GM18502 (cell line): ENCODE data around the gene GAB2.
"Not testable (repeated sequence)": the region's sequence is repeated elsewhere in the genome, so short reads cannot be mapped to it uniquely, and the experiment has no call there.

ENCODE experiments used
- ATAC-seq: cut with Tn5 transposase; IDR thresholded peaks from one replicate; pipeline ENCODE4 v1.9.1; 2021; ENCODE audit warnings: mild to moderate bottlenecking; ENCODE audit not compliant: unreplicated experiment, poor library complexity

GAB2 gene

GRCh38 chr11:78417175-78417887 lies at the start of gene GAB2:
Gene GAB2, minus strand, starts transcription at chr11:78417820. Its CDS starts 100 bp downstream, at chr11:78417720.
- ATAC-seq = peak; percentile 19

- ATAC-seq = no peak
Measured at GRCh38 chr11:78467370-78467769, 49.8 kb upstream of the GAB2 start.

DNA sequence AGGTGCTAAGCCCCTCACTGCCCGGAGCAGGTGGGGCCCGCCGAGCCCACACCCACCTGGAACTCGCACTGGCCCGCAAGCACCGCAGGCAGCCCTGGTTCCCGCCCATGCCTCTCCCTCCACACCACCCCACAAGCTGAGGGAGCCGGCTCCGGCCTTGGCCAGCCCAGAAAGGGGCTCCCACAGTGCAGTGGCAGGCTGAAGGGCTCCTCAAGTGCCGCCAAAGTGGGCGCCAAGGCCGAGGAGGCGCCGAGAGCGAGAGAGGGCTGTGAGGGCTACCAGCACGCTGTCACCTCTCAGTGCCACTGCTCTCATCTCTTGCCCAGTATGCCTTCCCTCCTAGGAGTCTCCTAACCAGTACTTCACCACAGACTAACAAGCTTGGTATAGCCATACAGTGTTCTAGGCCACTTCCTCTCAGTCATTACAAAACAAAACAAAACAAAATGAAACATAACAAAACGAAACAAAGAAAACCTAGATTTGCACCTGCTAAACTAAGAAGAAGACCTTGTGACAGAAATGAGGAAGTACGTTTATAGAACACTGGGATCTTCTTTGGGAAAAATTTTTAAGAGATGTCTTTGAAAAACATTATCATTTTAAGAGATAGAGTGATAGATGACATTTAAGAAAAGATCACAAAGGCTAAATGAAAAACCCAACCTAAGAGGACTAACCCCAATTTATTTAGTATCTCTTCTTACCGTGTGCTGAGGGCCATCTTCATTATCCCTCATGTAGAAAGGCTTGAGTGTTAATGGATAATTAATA lies 47.7 kb upstream of the GAB2 start:
- ATAC-seq = peak; percentile 98

DNA sequence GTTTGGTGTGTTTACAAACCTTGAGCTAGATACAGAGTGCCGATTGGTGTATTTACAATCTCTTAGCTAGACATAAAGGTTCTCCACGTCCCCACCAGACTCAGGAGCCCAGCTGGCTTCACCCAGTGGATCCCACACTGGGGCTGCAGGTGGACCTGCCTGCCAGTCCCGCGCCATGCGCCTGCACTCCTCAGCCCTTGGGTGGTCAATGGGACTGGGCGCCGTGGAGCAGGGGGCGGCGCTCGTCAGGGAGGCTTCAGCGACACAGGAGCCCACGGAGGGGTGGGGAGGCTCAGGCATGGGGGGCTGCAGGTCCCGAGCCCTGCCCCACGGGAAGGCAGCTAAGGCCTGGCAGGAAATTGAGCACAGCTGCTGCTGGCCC lies 47.2 kb upstream of the GAB2 start:
- ATAC-seq = not testable (repeated sequence)

DNA sequence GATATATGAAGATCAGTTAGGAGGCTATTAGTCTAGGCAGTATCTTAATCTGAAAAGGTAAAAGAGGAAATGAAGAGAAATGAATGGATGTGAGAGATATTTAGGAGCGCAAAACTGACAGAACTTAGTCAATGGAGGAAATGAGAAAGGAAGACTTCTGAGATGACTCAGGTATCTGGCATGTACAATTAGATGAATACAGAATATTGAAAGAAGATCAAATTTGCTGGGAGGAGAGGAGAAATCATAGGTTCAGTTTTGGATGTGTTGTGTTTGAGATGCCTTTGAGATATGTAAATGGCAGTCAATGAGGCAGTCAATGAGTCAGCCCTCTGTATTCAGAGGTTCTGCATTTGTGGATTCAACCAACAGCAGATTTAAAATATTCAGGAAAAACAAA lies 42.9 kb upstream of the GAB2 start:
- ATAC-seq = no peak

DNA sequence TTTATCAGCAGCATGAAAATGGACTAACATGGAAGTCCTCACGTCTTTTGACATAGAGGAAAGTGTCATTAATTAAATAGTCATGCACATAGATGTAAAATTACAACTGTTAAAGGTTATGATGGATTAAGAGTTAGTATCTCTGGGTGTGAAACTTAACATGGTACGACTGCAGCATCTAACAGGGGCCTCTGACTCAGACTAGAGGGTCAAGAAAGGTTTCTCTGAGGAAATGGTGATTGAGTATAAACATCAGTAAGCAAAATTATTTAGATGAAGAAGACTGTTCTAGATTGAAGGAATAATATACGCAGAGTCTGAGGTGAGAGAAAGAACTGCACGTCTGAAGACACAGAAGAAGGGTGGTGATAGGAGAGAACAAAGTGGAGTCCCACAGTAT lies 42.1 kb upstream of the GAB2 start:
- ATAC-seq = no peak

DNA sequence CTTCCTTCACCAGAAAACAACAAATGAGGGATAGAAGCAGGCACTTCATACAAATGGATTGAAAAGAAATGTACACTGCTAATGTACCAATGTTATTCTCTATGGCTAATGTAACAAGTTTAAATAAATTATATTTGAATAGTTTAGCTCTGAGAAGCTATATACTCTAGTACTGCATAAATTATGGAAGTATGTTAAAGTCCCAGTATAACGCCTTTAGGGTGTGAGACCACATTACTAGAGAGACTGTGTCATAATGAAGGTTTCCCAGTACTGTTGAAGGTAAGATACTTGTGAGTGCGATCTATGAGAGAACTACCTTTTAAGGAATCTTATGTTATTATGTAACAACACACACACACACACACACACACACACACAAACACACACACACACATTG lies 39.8 kb upstream of the GAB2 start:
- no peak for ATAC-seq

GRCh38 chr11:78453140-78453935 lies 35.7 kb upstream of the GAB2 start:
- ATAC-seq = peak; percentile 63

- ATAC-seq = no peak
Measured at GRCh38 chr11:78451371-78452150, 33.9 kb upstream of the GAB2 start.

DNA sequence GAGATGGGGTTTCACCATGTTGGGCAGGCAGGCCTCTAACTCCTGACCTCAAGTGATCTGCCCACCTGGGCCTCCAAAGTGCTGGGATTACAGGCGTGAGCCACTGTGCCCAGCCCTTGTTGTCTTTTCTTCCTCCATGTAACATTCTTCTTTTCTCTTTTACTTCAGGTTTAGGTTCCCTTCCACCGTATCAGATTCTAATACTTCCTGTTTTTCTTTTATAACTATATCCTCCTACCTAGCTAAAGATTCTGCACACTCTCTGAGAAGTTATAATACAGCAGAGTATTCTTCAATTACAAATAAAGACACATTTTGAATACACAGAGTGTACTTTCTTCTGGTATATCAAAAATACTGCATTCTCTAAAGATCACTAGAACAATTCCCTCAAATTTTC lies 33.2 kb upstream of the GAB2 start:
- no peak for ATAC-seq

- no peak for ATAC-seq
Measured at GRCh38 chr11:78449866-78450265, 32.2 kb upstream of the GAB2 start.

- ATAC-seq = no peak
Measured at GRCh38 chr11:78446210-78446609, 28.6 kb upstream of the GAB2 start.

DNA sequence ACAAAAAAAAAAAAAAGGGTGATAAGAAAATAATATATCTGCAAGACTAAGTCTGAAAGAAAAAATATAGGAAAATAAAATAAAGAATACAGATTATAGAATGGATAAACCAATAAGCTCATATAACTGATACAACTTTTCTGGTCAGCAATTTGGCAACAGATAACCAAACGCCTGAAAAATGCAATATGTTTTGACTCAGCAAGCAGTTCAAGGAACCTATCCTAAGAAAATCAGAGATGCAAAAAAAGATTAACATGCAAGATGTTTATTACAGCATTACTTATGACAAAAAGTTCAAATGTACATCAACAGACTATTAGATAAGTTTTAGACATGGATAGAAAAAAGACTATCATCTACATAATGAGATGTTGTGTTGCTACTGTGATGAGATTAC lies 27.1 kb upstream of the GAB2 start:
- no peak for ATAC-seq

DNA sequence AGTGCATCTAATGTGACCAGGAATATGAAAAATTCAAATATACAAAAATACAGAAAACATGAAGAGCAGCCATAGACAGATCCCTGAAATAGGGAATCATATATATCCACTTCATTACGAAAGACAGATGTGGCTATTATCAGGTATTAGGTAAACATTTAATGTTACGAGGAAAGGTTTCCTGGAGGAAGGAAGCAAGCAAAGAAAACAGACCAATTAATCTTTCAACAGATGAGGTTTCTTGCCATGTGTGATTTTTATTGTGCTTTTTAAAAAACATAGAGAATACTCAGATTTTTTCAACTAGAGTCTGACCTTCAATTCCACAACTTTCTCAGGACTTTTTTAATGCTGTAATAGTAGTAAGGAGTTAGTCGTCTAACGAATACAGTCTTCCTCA lies 24.3 kb upstream of the GAB2 start:
- ATAC-seq = no peak

DNA sequence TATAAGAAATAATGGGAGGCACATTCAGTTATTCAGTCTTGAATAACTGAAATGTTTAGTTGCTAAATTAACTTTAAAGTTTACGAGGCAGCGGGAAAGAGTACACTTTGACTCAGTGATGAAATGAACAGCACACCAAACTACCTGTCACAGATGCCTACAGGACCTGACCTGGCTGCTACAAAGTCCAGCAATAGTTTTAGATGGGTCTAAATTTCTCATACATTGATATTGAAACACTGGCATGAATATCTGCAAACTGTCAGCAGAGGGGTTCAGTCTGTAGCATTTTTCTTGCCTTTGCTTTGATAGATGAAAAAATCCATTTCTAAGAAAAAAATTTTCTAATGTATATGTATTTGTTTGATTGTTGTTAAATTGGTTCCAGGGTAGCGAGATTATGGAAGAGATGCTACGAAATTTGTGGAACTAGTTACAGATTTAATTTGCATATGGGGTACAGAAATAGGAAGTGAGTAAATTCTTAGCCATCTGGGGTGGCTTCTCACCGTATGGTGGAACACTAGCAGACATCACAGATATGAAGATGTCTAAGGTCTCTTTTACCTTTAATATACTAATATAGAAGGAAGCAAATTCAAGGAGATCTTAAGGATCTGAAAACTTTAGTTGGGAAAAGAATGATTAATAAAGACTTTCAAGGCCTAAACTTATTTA lies 20.8 kb upstream of the GAB2 start:
- peak; percentile 93 for ATAC-seq

GRCh38 chr11:78432956-78433355 lies 15.3 kb upstream of the GAB2 start:
- ATAC-seq = no peak

DNA sequence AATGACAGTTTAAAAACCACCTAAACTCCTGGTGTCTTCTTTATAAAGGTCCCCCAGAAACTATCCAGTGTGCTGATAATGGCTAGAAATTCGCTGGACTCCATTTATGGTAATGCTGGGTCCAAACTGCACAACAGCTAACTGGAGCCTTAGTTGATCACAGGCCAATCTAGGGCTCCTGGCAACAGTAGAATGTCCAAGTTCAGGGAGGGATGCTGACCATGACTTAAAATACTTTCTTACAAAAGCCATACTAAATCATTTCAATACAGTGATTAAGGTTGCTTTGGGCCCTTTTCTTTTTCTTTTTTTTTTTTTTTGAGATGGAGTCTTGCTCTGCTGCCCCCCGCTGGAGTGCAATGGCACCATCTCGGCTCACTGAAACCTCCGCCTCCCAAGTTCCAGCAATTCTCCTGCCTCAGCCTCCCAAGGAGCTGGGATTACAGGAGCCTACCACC lies 14.5 kb upstream of the GAB2 start:
- no peak for ATAC-seq

- no peak for ATAC-seq
Measured at GRCh38 chr11:78429660-78430059, 12.0 kb upstream of the GAB2 start.

GRCh38 chr11:78429209-78429608 lies 11.6 kb upstream of the GAB2 start:
- ATAC-seq = no peak

DNA sequence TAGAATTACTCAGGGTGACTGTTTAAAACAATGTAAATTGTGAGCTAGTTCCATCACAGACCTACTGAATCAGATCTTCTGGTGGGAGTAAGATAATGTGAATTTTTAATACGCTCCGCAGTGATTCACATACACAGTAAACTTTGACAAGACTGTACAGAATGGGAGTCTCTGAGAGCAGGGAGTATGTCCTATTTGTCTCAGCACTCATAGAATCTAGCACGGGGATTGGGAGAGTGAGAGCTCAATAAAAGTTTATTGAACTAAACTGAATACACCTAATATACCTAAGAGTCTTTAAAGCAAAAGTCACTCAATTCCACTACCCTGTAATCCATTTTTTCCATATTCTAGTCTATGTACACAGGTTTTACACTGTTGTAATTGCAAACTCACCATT lies 11.2 kb upstream of the GAB2 start:
- ATAC-seq = no peak
